PC-3 (cell line): ENCODE data around the gene MACROD2. TPM values are rescaled to one million over a fixed set of nuclear protein-coding genes. Genes with fewer than 3 reads are reported as not detected.

Experiments used
- ATAC-seq: fragments of 200-7000 bp; cut with Tn5 transposase; 2 replicates; pipeline ENCODE4 v1.9.1; 2020; ENCODE audit warnings: mild to moderate bottlenecking, moderate library complexity
- BruUV-seq: library from RNA; stranded (reverse); fragments of 400-500 nt; replicated peaks from 2 replicates; lab custom pipeline; 2021; lab: Mats Ljungman, UMichigan
- CTCF ChIA-PET: fragments of 300-600 bp; sonication (Branson Sonifier 250); formaldehyde crosslinking; loops from one replicate; lab custom pipeline; 2022; ENCODE audit warnings: antibody characterized with exemption; lab: Charles Lee
- POLR2A ChIA-PET: fragments of 300-600 bp; sonication (Branson Sonifier 250); formaldehyde crosslinking; loops from one replicate; lab custom pipeline; 2022; ENCODE audit warnings: antibody characterized with exemption; ENCODE audit not compliant: unreplicated experiment; lab: Charles Lee
- DNase-seq: peaks from one replicate; pipeline ENCODE4 v3.0.0-alpha.2; 2015
- H2AFZ ChIP-seq: fragments of 300-600 bp; sonication (generic); 2 replicates; pipeline ENCODE4 v1.6.0; 2016; ENCODE audit warnings: antibody characterized with exemption, low read length
- H3F3A ChIP-seq: fragments of 300-600 bp; sonication (generic); one replicate; pipeline ENCODE4 v1.6.0; 2017; ENCODE audit warnings: antibody characterized with exemption, low read length, control low read depth, mild to moderate bottlenecking; ENCODE audit not compliant: unreplicated experiment
- H3K27ac ChIP-seq: fragments of 300-600 bp; sonication (generic); 2 replicates; pipeline ENCODE4 v1.5.1; 2016; ENCODE audit warnings: mild to moderate bottlenecking, low read length
- H3K27me3 ChIP-seq: fragments of 300-600 bp; sonication (generic); 2 replicates; pipeline ENCODE4 v1.6.1; 2016; ENCODE audit warnings: low read length, mixed read lengths
- H3K36me3 ChIP-seq: fragments of 300-600 bp; sonication (generic); 2 replicates; pipeline ENCODE4 v1.6.1; 2016; ENCODE audit warnings: low read depth, mixed run types, low read length, mixed read lengths
- H3K4me1 ChIP-seq: fragments of 300-600 bp; sonication (generic); 2 replicates; pipeline ENCODE4 v1.5.1; 2016; ENCODE audit warnings: low read length; ENCODE audit not compliant: insufficient read depth
- H3K4me2 ChIP-seq: fragments of 300-600 bp; sonication (generic); 2 replicates; pipeline ENCODE4 v1.6.0; 2016; ENCODE audit warnings: low read length
- H3K4me3 ChIP-seq: fragments of 300-600 bp; sonication (generic); 2 replicates; pipeline ENCODE4 v1.5.1; 2016; ENCODE audit warnings: mild to moderate bottlenecking, low read length, mixed read lengths
- H3K79me2 ChIP-seq: fragments of 300-600 bp; sonication (generic); 2 replicates; pipeline ENCODE4 v1.6.1; 2017; ENCODE audit warnings: low read length, mixed read lengths
- H3K9ac ChIP-seq: fragments of 300-600 bp; sonication (generic); 2 replicates; pipeline ENCODE4 v1.6.0; 2016; ENCODE audit warnings: mild to moderate bottlenecking, low read length
- H3K9me2 ChIP-seq: fragments of 300-600 bp; sonication (generic); replicated peaks from 2 replicates; pipeline ENCODE4 v1.6.1; 2016; ENCODE audit warnings: mixed run types, low read length, mixed read lengths
- H3K9me3 ChIP-seq: fragments of 300-600 bp; sonication (generic); 2 replicates; pipeline ENCODE4 v1.6.1; 2016; ENCODE audit warnings: low read length, mixed read lengths
- H4K20me1 ChIP-seq: fragments of 300-600 bp; sonication (generic); 2 replicates; pipeline ENCODE4 v1.6.1; 2016; ENCODE audit warnings: low read length, mixed read lengths
- CTCF ChIP-seq: fragments of 300-600 bp; sonication (generic); conservative IDR thresholded peaks from 2 replicates; pipeline ENCODE4 v1.5.1; 2017; ENCODE audit warnings: antibody characterized with exemption, low read depth, mild to moderate bottlenecking, low read length
- EZH2 ChIP-seq: fragments of 300-600 bp; sonication (generic); IDR thresholded peaks from one replicate; pipeline ENCODE4 v1.6.1; 2017; ENCODE audit warnings: antibody characterized with exemption, mild to moderate bottlenecking, low read length; ENCODE audit not compliant: unreplicated experiment
- EZH2phosphoT487 ChIP-seq: fragments of 300-600 bp; sonication (generic); IDR thresholded peaks from 2 replicates; pipeline ENCODE4 v1.6.1; 2018; ENCODE audit warnings: mild to moderate bottlenecking, antibody characterized with exemption, low read length, borderline replicate concordance
- intact Hi-C: fragments of 100-400 bp; cut with micrococcal nuclease; formaldehyde crosslinking; loops from 2 replicates; pipeline ENCODE4 v1.9.0; 2023
- total RNA-seq: library from RNA; depleted of rRNA; stranded (reverse); fragments of >200 nt; gene quantifications from 2 replicates; pipeline ENCODE4 v1.2.3, GENCODE V29; 2014

MACROD2 gene
- total RNA-seq, 1 experiment from 2014 or later = 3.1 TPM

- intact Hi-C loops = no loop called here
- no peaks in the 10 kb centered on the region for H3K27me3 ChIP-seq
- no peak overlapping the region for H3K9ac ChIP-seq
- H3K27ac ChIP-seq = peak overlapping the region; percentile 19
- CTCF ChIA-PET = no interaction called here
- no peak for TF ChIP-seq EZH2phosphoT487
- TF ChIP-seq CTCF = no peak
- TF ChIP-seq EZH2 = no peak
- no peak for DNase-seq
- H3K4me2 ChIP-seq = no peak overlapping the region
- no peaks in the 10 kb centered on the region for H3K36me3 ChIP-seq
- BruUV-seq = no TSS peak
- POLR2A ChIA-PET = no interaction called here
- H3K79me2 ChIP-seq = no peaks in the 10 kb centered on the region
- no peak overlapping the region for H3K4me3 ChIP-seq
- H3F3A ChIP-seq = no peaks in the 10 kb centered on the region
- 0 out of 2 replicates have a peak, but pooled peaks cover 7% of the 10 kb centered on the region for H3K4me1 ChIP-seq
- H4K20me1 ChIP-seq = no peaks in the 10 kb centered on the region
- H3K9me2 ChIP-seq = no peaks in the 10 kb centered on the region
- ATAC-seq = no peak
- no peaks in the 10 kb centered on the region for H3K9me3 ChIP-seq
- no peak overlapping the region for H2AFZ ChIP-seq
Observed at GRCh38 chr20:14723614-14724013, 728.3 kb downstream of the MACROD2 start.

GRCh38 chr20:14724036-14724435, 728.7 kb downstream of the MACROD2 start:
- H3K4me1 ChIP-seq = 0 out of 2 replicates have a peak, but pooled peaks cover 7% of the 10 kb centered on the region

More at GRCh38 chr20:14724036-14724435, 728.7 kb downstream of the MACROD2 start:
- Histone ChIP-seq H3K36me3 (no peaks in the 10 kb centered on the region), H3F3A (no peaks in the 10 kb centered on the region), H2AFZ (no peak overlapping the region), H3K4me3 (no peak overlapping the region), H3K4me2 (no peak overlapping the region), H3K27me3 (no peaks in the 10 kb centered on the region), H3K9me2 (no peaks in the 10 kb centered on the region), H3K9me3 (no peaks in the 10 kb centered on the region), H3K27ac (0 out of 2 replicates have a peak overlapping the region, but pooled peaks have one; percentile 14), H4K20me1 (no peaks in the 10 kb centered on the region), H3K79me2 (no peaks in the 10 kb centered on the region), H3K9ac (no peak overlapping the region)
- no peak for TF ChIP-seq EZH2phosphoT487
- TF ChIP-seq CTCF = no peak
- TF ChIP-seq EZH2 = no peak
- ChIA-PET POLR2A (no interaction called here), CTCF (no interaction called here)
- ATAC-seq (no peak), DNase-seq (no peak)
- BruUV-seq = no TSS peak
- intact Hi-C loops = no loop called here
